ENCODE data around the gene VPS13C.

VPS13C gene

DNA sequence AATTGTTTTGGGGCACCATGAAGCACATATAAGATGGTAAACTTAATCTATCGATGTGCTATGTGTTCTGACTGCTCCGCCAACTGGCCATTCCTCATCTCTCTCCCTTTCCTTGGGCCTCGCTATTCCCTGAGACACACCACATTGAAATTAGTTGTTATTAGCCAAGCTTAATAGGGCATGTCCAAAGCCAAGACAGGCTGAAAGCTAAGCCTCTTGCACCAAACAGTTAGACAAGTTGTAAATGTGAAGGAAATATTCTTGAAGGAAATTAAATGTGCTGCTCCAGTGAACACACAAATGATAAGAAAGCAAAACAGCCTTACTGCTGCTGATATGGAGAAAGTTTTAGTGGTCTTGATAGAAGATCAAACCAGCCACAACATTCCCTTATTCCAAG lies 45.8 kb upstream of the VPS13C start:
- no peak for TF ChIP-seq SIN3A (IDR thresholded peaks at IDR 0.05; ENCODE audit: borderline replicate concordance, insufficient read depth, low read length)
- no peak for TF ChIP-seq POLR2AphosphoS5 (IDR thresholded peaks at IDR 0.05; ENCODE audit: low read depth, low read length)
- TF ChIP-seq, protein P1, sequence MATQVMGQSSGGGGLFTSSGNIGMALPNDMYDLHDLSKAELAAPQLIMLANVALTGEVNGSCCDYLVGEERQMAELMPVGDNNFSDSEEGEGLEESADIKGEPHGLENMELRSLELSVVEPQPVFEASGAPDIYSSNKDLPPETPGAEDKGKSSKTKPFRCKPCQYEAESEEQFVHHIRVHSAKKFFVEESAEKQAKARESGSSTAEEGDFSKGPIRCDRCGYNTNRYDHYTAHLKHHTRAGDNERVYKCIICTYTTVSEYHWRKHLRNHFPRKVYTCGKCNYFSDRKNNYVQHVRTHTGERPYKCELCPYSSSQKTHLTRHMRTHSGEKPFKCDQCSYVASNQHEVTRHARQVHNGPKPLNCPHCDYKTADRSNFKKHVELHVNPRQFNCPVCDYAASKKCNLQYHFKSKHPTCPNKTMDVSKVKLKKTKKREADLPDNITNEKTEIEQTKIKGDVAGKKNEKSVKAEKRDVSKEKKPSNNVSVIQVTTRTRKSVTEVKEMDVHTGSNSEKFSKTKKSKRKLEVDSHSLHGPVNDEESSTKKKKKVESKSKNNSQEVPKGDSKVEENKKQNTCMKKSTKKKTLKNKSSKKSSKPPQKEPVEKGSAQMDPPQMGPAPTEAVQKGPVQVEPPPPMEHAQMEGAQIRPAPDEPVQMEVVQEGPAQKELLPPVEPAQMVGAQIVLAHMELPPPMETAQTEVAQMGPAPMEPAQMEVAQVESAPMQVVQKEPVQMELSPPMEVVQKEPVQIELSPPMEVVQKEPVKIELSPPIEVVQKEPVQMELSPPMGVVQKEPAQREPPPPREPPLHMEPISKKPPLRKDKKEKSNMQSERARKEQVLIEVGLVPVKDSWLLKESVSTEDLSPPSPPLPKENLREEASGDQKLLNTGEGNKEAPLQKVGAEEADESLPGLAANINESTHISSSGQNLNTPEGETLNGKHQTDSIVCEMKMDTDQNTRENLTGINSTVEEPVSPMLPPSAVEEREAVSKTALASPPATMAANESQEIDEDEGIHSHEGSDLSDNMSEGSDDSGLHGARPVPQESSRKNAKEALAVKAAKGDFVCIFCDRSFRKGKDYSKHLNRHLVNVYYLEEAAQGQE (IDR thresholded peaks at IDR 0.05; ENCODE audit: insufficient read depth in 1 of 2, low read depth in 2 of 2, low read length in 2 of 2) = no peak
- TF ChIP-seq FOXP2 (optimal IDR thresholded peaks at IDR 0.05; ENCODE audit: borderline replicate concordance, extremely low read depth, extremely low read length, insufficient read depth) = no peak
- TF ChIP-seq TAF1 (IDR thresholded peaks at IDR 0.05; ENCODE audit: borderline replicate concordance, insufficient read depth, low read length) = no peak

DNA sequence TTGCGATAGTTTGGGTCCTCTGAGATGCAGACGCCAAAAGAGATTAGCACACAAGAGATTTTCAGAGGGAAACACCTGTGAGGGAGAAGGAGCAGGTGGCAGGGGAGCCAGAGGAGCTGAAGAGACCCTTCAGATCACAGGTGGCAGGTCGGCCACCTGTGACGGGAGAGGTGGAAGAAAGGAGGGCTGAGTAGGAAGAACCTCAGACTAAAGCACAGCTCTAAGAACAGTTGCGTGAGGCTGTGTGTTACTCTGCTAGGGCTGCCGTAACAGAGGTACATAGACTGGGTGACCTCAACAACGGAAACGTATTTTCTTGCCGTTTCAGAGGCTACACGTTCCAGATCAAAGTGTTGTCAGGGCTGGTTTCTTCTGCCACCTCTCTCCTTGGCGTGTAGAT lies 45.0 kb upstream of the VPS13C start:
- TF ChIP-seq TAF1 (IDR thresholded peaks at IDR 0.05; ENCODE audit: borderline replicate concordance, insufficient read depth, low read length) (no peak), POLR2AphosphoS5 (IDR thresholded peaks at IDR 0.05; ENCODE audit: low read depth, low read length) (no peak), SIN3A (IDR thresholded peaks at IDR 0.05; ENCODE audit: borderline replicate concordance, insufficient read depth, low read length) (no peak), FOXP2 (optimal IDR thresholded peaks at IDR 0.05; ENCODE audit: borderline replicate concordance, extremely low read depth, extremely low read length, insufficient read depth) (no peak)
- TF ChIP-seq, protein P1 (IDR thresholded peaks at IDR 0.05; ENCODE audit: insufficient read depth in 1 of 2, low read depth in 2 of 2, low read length in 2 of 2) = no peak

GRCh38 chr15:62104846-62105245 lies 44.6 kb upstream of the VPS13C start:
- TF ChIP-seq, protein P1 (IDR thresholded peaks at IDR 0.05; ENCODE audit: insufficient read depth in 1 of 2, low read depth in 2 of 2, low read length in 2 of 2) = no peak
- TF ChIP-seq TAF1 (IDR thresholded peaks at IDR 0.05; ENCODE audit: borderline replicate concordance, insufficient read depth, low read length) = no peak
- no peak for TF ChIP-seq FOXP2 (optimal IDR thresholded peaks at IDR 0.05; ENCODE audit: borderline replicate concordance, extremely low read depth, extremely low read length, insufficient read depth)
- TF ChIP-seq SIN3A (IDR thresholded peaks at IDR 0.05; ENCODE audit: borderline replicate concordance, insufficient read depth, low read length) = no peak
- TF ChIP-seq POLR2AphosphoS5 (IDR thresholded peaks at IDR 0.05; ENCODE audit: low read depth, low read length) = no peak

- no peak for TF ChIP-seq TAF1 (IDR thresholded peaks at IDR 0.05; ENCODE audit: borderline replicate concordance, insufficient read depth, low read length)
Observed at GRCh38 chr15:62104401-62104800, 44.2 kb upstream of the VPS13C start.

DNA sequence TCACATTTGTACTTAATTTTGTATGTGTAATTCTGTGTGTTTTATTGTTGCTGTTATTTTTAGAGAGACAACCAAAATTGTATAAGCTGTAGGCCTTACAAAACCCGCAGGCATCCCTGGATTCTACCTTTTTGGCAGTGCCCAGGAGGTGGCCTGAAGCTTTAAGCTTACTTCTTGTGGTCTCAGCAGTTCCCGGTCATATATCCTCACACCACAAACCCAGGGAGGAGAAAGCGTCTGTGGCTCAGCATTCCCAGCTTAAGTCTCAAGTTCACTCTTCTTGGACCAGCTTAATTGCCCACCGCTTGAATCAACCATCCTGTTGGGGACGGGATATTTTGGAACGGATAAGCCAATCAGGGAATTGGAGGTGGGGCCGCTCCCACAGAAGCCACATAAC lies 43.2 kb upstream of the VPS13C start:
- TF ChIP-seq POLR2AphosphoS5 (IDR thresholded peaks at IDR 0.05; ENCODE audit: low read depth, low read length) = no peak
- TF ChIP-seq, protein P1 (IDR thresholded peaks at IDR 0.05; ENCODE audit: insufficient read depth in 1 of 2, low read depth in 2 of 2, low read length in 2 of 2) = no peak
- TF ChIP-seq FOXP2 (optimal IDR thresholded peaks at IDR 0.05; ENCODE audit: borderline replicate concordance, extremely low read depth, extremely low read length, insufficient read depth) = no peak
- no peak for TF ChIP-seq TAF1 (IDR thresholded peaks at IDR 0.05; ENCODE audit: borderline replicate concordance, insufficient read depth, low read length)
- TF ChIP-seq SIN3A (IDR thresholded peaks at IDR 0.05; ENCODE audit: borderline replicate concordance, insufficient read depth, low read length) = no peak

Data from PFSK-1 (cell line).